ENCODE measurements around the gene CYP19A1. TPM values are rescaled to one million over a fixed set of nuclear protein-coding genes. Genes with fewer than 3 reads are reported as not detected.

Gene CYP19A1
- total and polyA plus RNA-seq, 9 of the 15 experiments (the other 6 are each of a cell fraction or from before 2014, with no cell fraction given) = 0.16 to 0.63 (median 0.47) TPM; not detected in 3

GRCh38 chr15:51227940-51228732, 110.3 kb downstream of the CYP19A1 start (continued):
- TF ChIP-seq SNAPC5 (CRISPR knock-in tag; IDR thresholded peaks at IDR 0.05) (no peak), NR4A1 (CRISPR knock-in tag; IDR thresholded peaks at IDR 0.05) (no peak), NR4A1 (tag; IDR thresholded peaks at IDR 0.05) (peak; percentile 54; the same call in 1 of the 2 replicates), RCOR1 (IDR thresholded peaks at IDR 0.05; ENCODE audit: borderline replicate concordance in 1 of 2, low read depth in 2 of 2, low read length in 2 of 2) (peak in 1 of 2 experiments; percentile 80; a peak in 2 of 4 replicates), CTBP1 (IDR thresholded peaks at IDR 0.05; ENCODE audit: borderline replicate concordance) (peak; percentile 25; the same call in 1 of the 2 replicates), NFRKB (IDR thresholded peaks at IDR 0.05; ENCODE audit: low read depth) (no peak; the same call in 1 of the 2 replicates), MEF2A (IDR thresholded peaks at IDR 0.05; ENCODE audit: control insufficient read depth, low read depth, low read length) (peak; percentile 90), MTF1 (CRISPR knock-in tag; IDR thresholded peaks at IDR 0.05; ENCODE audit: borderline replicate concordance) (no peak), ZFPM2 (CRISPR knock-in tag; IDR thresholded peaks at IDR 0.05) (no peak), RFX1 (IDR thresholded peaks at IDR 0.05) (0 out of 2 replicates have a peak, but pooled peaks have one; percentile 21), SMARCA4 (IDR thresholded peaks at IDR 0.05) (peak; percentile 85), FOXK1 (CRISPR knock-in tag; IDR thresholded peaks at IDR 0.05; ENCODE audit: borderline replicate concordance) (no peak), MXI1 (IDR thresholded peaks at IDR 0.05; ENCODE audit: low read depth, low read length) (no peak), CREM (IDR thresholded peaks at IDR 0.05; ENCODE audit: low read depth) (peak; percentile 61; the same call in 1 of the 2 replicates), HDAC2 (IDR thresholded peaks at IDR 0.05) (0 out of 2 replicates have a peak, but pooled peaks have one; percentile 39), PML (IDR thresholded peaks at IDR 0.05; ENCODE audit: low read length) (no peak), FOSL1 (tag; conservative IDR thresholded peaks at IDR 0.05) (peak; percentile 98), SMARCE1 (IDR thresholded peaks at IDR 0.05) (peak; percentile 78; the same call in 1 of the 2 replicates)
- TF ChIP-seq, protein P1, sequence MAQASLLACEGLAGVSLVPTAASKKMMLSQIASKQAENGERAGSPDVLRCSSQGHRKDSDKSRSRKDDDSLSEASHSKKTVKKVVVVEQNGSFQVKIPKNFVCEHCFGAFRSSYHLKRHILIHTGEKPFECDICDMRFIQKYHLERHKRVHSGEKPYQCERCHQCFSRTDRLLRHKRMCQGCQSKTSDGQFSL (CRISPR knock-in tag; IDR thresholded peaks at IDR 0.05) = no peak
- TF ChIP-seq, protein P1 (tag; IDR thresholded peaks at IDR 0.05) = no peak
- TF ChIP-seq, protein P2, sequence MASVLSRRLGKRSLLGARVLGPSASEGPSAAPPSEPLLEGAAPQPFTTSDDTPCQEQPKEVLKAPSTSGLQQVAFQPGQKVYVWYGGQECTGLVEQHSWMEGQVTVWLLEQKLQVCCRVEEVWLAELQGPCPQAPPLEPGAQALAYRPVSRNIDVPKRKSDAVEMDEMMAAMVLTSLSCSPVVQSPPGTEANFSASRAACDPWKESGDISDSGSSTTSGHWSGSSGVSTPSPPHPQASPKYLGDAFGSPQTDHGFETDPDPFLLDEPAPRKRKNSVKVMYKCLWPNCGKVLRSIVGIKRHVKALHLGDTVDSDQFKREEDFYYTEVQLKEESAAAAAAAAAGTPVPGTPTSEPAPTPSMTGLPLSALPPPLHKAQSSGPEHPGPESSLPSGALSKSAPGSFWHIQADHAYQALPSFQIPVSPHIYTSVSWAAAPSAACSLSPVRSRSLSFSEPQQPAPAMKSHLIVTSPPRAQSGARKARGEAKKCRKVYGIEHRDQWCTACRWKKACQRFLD (CRISPR knock-in tag; IDR thresholded peaks at IDR 0.05) = no peak
- TF ChIP-seq, protein P3, sequence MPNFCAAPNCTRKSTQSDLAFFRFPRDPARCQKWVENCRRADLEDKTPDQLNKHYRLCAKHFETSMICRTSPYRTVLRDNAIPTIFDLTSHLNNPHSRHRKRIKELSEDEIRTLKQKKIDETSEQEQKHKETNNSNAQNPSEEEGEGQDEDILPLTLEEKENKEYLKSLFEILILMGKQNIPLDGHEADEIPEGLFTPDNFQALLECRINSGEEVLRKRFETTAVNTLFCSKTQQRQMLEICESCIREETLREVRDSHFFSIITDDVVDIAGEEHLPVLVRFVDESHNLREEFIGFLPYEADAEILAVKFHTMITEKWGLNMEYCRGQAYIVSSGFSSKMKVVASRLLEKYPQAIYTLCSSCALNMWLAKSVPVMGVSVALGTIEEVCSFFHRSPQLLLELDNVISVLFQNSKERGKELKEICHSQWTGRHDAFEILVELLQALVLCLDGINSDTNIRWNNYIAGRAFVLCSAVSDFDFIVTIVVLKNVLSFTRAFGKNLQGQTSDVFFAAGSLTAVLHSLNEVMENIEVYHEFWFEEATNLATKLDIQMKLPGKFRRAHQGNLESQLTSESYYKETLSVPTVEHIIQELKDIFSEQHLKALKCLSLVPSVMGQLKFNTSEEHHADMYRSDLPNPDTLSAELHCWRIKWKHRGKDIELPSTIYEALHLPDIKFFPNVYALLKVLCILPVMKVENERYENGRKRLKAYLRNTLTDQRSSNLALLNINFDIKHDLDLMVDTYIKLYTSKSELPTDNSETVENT (CRISPR knock-in tag; IDR thresholded peaks at IDR 0.05) = no peak
- TF ChIP-seq, protein P4, sequence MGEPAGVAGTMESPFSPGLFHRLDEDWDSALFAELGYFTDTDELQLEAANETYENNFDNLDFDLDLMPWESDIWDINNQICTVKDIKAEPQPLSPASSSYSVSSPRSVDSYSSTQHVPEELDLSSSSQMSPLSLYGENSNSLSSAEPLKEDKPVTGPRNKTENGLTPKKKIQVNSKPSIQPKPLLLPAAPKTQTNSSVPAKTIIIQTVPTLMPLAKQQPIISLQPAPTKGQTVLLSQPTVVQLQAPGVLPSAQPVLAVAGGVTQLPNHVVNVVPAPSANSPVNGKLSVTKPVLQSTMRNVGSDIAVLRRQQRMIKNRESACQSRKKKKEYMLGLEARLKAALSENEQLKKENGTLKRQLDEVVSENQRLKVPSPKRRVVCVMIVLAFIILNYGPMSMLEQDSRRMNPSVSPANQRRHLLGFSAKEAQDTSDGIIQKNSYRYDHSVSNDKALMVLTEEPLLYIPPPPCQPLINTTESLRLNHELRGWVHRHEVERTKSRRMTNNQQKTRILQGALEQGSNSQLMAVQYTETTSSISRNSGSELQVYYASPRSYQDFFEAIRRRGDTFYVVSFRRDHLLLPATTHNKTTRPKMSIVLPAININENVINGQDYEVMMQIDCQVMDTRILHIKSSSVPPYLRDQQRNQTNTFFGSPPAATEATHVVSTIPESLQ (CRISPR knock-in tag; IDR thresholded peaks at IDR 0.05) = no peak

Data from K562 (cell line).